ENCODE data around the gene PDZK1.

DNA sequence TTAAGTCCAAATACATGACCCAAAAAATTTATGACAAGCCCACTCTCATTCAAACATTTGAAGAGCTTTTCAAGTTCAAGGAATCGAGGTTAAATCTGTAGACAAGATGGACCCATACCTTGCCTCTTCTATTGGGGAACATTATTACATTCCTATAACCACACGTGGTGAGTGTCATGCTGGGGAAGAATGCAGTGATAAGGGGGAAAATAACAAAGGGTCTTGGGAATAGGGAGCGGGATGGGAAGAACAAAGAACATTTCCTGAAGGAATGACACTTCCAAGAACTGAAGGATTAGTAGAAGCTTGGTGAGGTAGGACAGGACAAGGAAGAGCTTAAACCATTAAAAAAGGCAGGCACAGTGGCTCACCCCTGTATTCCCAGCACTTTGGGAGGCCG is 18.8 kb downstream of the PDZK1 start:
- TF ChIP-seq, protein P1, sequence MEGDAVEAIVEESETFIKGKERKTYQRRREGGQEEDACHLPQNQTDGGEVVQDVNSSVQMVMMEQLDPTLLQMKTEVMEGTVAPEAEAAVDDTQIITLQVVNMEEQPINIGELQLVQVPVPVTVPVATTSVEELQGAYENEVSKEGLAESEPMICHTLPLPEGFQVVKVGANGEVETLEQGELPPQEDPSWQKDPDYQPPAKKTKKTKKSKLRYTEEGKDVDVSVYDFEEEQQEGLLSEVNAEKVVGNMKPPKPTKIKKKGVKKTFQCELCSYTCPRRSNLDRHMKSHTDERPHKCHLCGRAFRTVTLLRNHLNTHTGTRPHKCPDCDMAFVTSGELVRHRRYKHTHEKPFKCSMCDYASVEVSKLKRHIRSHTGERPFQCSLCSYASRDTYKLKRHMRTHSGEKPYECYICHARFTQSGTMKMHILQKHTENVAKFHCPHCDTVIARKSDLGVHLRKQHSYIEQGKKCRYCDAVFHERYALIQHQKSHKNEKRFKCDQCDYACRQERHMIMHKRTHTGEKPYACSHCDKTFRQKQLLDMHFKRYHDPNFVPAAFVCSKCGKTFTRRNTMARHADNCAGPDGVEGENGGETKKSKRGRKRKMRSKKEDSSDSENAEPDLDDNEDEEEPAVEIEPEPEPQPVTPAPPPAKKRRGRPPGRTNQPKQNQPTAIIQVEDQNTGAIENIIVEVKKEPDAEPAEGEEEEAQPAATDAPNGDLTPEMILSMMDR (IDR thresholded peaks at IDR 0.05), result no peak
- TF ChIP-seq POLR2A (IDR thresholded peaks at IDR 0.05), result no peak
